K562 (cell line): ENCODE data around the gene RHBDD1. TPM values are rescaled to one million over a fixed set of nuclear protein-coding genes. Genes with fewer than 3 reads are reported as not detected.

Experiments
- BMI1 ChIP-seq: fragments of 150-350 bp; IDR thresholded peaks from 2 replicates; pipeline ENCODE4 v1.6.1; 2014; ENCODE audit warnings: low read length
- GABPA ChIP-seq: fragments of 200-800 bp; sonication (Bioruptor generic); conservative IDR thresholded peaks from 2 replicates; pipeline ENCODE4 v1.6.1; 2016; ENCODE audit warnings: low read depth, missing genetic modification characterization, missing compliant biosample characterization
- KAT7 ChIP-seq: sonication (generic); formaldehyde crosslinking; IDR thresholded peaks from 2 replicates; pipeline ENCODE4 v1.8.0; 2022; ENCODE audit warnings: missing genetic modification reagents, mild to moderate bottlenecking, borderline replicate concordance
- PHTF2 ChIP-seq: fragments of 250-450 bp; sonication (Bioruptor Pico); IDR thresholded peaks from 2 replicates; pipeline ENCODE4 v1.5.0; 2021; ENCODE audit warnings: mild to moderate bottlenecking
- SMARCA4 ChIP-seq: fragments of 450-650 bp; IDR thresholded peaks from 2 replicates; pipeline ENCODE4 v1.6.1; 2016
- ZNF77 ChIP-seq: fragments of 250-450 bp; sonication (Bioruptor Pico); IDR thresholded peaks from 2 replicates; pipeline ENCODE4 v1.5.0; 2020
- polyA plus RNA-seq, 8 experiments: library from polyadenylated mRNA; depleted of rRNA in 4 of 8; stranded (reverse) in 5 of 8; unstranded in 3 of 8; fragments of >200 nt; fragmentation: Nextera tagmentation in 2 of 8; fragmentation: Illumina TruSeq in 1 of 8; extraction: Ambion mirVana in 2 of 8; extraction: Trizol in 1 of 8; gene quantifications; 2 replicates each; pipeline versions ENCODE4 v1.2.1 to v1.2.3, GENCODE V29; 2011 to 2014; ENCODE audit warnings: inconsistent platforms in 1 of 8, missing spikeins in 1 of 8
- total RNA-seq, 7 experiments: library from RNA; depleted of rRNA in 6 of 7; stranded (reverse); fragments of >200 nt in 6 of 7; fragmentation: Illumina TruSeq in 2 of 7; extraction: Trizol in 2 of 7; gene quantifications; 2 replicates each; pipeline versions ENCODE4 v1.2.1 to v1.2.3, GENCODE V29; 2011 to 2021; ENCODE audit warnings: low replicate concordance in 1 of 7
- TF ChIP-seq, protein P1 (sequence below), 2 experiments: fragments of 150-350 bp in 1 of 2; IDR thresholded peaks; 2 replicates each; pipeline ENCODE4 v1.6.1; 2012 to 2016; ENCODE audit warnings: low read depth in 2 of 2, low read length in 2 of 2, mild to moderate bottlenecking in 1 of 2, moderate library complexity in 1 of 2
- TF ChIP-seq, protein P2 (sequence below): IDR thresholded peaks from 2 replicates; pipeline ENCODE4 v1.6.1; 2012; ENCODE audit warnings: low read depth, low read length, improper control_type of control experiment, borderline replicate concordance
- TF ChIP-seq, protein P3 (sequence below): sonication (generic); formaldehyde crosslinking; IDR thresholded peaks from 2 replicates; pipeline ENCODE4 v1.8.1; 2023; ENCODE audit warnings: mild to moderate bottlenecking, missing genetic modification reagents
- TF ChIP-seq, protein P4 (sequence below): fragments of 450-650 bp; formaldehyde crosslinking; IDR thresholded peaks from 2 replicates; pipeline ENCODE4 v1.4.0; 2020; ENCODE audit warnings: mild to moderate bottlenecking, moderate library complexity
- TF ChIP-seq, protein P5 (sequence below), 2 experiments: IDR thresholded peaks in 1 of 2; conservative IDR thresholded peaks in 1 of 2; 2 replicates each; pipeline ENCODE4 v1.6.1; 2016; ENCODE audit warnings: low read depth in 2 of 2, mild to moderate bottlenecking in 1 of 2, missing compliant biosample characterization in 1 of 2, missing genetic modification characterization in 1 of 2, moderate library complexity in 1 of 2

RHBDD1 gene
- total and polyA plus RNA-seq, 9 of the 15 experiments (the other 6 are each of a cell fraction or from before 2014, with no cell fraction given) = 4.8 to 34.8 (median 15.6) TPM

DNA sequence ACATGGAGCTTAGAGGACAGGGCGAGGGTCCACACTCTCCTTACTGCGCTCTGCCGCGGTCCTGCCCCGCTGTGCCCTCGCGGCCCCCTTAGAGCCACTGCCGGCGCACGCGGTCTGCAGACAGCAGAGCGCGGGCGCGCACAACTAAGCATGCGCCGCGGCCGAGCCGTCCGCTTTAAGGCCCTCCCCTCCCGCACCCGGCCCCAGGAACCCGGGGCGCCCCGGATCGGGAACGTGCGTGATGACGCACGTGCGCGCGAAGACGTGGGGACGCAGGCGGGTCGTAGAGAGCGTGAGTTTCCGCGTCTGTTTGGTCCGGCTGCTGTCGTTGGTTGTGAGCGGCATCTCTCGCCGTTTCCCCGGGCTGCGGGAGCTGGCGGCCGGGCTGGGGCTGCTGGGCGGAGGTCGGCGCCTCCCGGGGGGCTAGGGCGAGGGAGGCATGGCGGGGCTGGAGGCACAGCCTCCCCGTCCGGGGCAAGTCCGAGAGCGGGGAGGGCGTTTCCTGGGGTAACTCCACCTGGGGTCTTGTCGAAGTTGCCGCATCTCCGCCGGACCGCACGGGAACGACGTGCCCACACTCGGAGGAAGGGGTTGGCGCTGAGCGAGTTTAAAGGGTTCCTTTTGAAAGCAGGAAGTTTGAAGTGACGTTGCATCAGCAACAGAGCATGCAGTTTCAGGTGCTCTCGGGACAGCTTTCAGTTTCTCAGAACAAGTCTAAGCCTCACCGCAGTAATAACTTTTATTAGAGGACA, at the start of gene RHBDD1 (continued):
- no peak for TF ChIP-seq SMARCA4
- peak; percentile 30; the same call in 1 of the 2 replicates for TF ChIP-seq KAT7 (CRISPR knock-in tag)
- TF ChIP-seq, protein P1, sequence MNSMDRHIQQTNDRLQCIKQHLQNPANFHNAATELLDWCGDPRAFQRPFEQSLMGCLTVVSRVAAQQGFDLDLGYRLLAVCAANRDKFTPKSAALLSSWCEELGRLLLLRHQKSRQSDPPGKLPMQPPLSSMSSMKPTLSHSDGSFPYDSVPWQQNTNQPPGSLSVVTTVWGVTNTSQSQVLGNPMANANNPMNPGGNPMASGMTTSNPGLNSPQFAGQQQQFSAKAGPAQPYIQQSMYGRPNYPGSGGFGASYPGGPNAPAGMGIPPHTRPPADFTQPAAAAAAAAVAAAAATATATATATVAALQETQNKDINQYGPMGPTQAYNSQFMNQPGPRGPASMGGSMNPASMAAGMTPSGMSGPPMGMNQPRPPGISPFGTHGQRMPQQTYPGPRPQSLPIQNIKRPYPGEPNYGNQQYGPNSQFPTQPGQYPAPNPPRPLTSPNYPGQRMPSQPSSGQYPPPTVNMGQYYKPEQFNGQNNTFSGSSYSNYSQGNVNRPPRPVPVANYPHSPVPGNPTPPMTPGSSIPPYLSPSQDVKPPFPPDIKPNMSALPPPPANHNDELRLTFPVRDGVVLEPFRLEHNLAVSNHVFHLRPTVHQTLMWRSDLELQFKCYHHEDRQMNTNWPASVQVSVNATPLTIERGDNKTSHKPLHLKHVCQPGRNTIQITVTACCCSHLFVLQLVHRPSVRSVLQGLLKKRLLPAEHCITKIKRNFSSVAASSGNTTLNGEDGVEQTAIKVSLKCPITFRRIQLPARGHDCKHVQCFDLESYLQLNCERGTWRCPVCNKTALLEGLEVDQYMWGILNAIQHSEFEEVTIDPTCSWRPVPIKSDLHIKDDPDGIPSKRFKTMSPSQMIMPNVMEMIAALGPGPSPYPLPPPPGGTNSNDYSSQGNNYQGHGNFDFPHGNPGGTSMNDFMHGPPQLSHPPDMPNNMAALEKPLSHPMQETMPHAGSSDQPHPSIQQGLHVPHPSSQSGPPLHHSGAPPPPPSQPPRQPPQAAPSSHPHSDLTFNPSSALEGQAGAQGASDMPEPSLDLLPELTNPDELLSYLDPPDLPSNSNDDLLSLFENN (IDR thresholded peaks at IDR 0.05; ENCODE audit: low read depth in 2 of 2, low read length in 2 of 2) = no peak
- TF ChIP-seq, protein P2, sequence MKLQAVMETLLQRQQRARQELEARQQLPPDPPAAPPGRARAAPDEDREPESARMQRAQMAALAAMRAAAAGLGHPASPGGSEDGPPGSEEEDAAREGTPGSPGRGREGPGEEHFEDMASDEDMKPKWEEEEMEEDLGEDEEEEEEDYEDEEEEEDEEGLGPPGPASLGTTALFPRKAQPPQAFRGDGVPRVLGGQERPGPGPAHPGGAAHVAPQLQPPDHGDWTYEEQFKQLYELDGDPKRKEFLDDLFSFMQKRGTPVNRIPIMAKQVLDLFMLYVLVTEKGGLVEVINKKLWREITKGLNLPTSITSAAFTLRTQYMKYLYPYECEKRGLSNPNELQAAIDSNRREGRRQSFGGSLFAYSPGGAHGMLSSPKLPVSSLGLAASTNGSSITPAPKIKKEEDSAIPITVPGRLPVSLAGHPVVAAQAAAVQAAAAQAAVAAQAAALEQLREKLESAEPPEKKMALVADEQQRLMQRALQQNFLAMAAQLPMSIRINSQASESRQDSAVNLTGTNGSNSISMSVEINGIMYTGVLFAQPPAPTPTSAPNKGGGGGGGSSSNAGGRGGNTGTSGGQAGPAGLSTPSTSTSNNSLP = no peak
- TF ChIP-seq BMI1 = no peak
- TF ChIP-seq, protein P3, sequence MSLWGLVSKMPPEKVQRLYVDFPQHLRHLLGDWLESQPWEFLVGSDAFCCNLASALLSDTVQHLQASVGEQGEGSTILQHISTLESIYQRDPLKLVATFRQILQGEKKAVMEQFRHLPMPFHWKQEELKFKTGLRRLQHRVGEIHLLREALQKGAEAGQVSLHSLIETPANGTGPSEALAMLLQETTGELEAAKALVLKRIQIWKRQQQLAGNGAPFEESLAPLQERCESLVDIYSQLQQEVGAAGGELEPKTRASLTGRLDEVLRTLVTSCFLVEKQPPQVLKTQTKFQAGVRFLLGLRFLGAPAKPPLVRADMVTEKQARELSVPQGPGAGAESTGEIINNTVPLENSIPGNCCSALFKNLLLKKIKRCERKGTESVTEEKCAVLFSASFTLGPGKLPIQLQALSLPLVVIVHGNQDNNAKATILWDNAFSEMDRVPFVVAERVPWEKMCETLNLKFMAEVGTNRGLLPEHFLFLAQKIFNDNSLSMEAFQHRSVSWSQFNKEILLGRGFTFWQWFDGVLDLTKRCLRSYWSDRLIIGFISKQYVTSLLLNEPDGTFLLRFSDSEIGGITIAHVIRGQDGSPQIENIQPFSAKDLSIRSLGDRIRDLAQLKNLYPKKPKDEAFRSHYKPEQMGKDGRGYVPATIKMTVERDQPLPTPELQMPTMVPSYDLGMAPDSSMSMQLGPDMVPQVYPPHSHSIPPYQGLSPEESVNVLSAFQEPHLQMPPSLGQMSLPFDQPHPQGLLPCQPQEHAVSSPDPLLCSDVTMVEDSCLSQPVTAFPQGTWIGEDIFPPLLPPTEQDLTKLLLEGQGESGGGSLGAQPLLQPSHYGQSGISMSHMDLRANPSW = no peak
- TF ChIP-seq PHTF2 (CRISPR knock-in tag) = no peak
- TF ChIP-seq, protein P4, sequence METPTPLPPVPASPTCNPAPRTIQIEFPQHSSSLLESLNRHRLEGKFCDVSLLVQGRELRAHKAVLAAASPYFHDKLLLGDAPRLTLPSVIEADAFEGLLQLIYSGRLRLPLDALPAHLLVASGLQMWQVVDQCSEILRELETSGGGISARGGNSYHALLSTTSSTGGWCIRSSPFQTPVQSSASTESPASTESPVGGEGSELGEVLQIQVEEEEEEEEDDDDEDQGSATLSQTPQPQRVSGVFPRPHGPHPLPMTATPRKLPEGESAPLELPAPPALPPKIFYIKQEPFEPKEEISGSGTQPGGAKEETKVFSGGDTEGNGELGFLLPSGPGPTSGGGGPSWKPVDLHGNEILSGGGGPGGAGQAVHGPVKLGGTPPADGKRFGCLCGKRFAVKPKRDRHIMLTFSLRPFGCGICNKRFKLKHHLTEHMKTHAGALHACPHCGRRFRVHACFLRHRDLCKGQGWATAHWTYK = peak; percentile 8; the same call in 1 of the 2 replicates
- peak; percentile 67 for TF ChIP-seq GABPA (tag)
- no peak for TF ChIP-seq ZNF77 (CRISPR knock-in tag)
- TF ChIP-seq, protein P5, sequence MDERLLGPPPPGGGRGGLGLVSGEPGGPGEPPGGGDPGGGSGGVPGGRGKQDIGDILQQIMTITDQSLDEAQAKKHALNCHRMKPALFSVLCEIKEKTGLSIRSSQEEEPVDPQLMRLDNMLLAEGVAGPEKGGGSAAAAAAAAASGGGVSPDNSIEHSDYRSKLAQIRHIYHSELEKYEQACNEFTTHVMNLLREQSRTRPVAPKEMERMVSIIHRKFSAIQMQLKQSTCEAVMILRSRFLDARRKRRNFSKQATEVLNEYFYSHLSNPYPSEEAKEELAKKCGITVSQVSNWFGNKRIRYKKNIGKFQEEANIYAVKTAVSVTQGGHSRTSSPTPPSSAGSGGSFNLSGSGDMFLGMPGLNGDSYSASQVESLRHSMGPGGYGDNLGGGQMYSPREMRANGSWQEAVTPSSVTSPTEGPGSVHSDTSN (CRISPR knock-in tag; IDR thresholded peaks at IDR 0.05; ENCODE audit: low read depth) = no peak
- TF ChIP-seq, protein P5 (tag; conservative IDR thresholded peaks at IDR 0.05; ENCODE audit: low read depth) = no peak
